ENCODE results near the gene YIF1A.

GRCh38 chr11:66291303-66291705 is 2.4 kb upstream of the YIF1A start:
- no peak for TF ChIP-seq CTCF (IDR thresholded peaks at IDR 0.05)
- TF ChIP-seq POLR2A (IDR thresholded peaks at IDR 0.05), result no peak

Measured in adrenal gland (tissue), 5 donors.